GM18526 (cell line): ENCODE measurements around the gene RASGRF2.

Experiments
- POLR2A ChIP-seq: IDR thresholded peaks from 3 replicates; pipeline ENCODE4 v1.6.1; 2011; ENCODE audit not compliant: insufficient read length; ENCODE audit errors: extremely low read depth

The RASGRF2 gene

GRCh38 chr5:80962630-80963520 is 2.7 kb downstream of the RASGRF2 start:
- no peak for TF ChIP-seq POLR2A

GRCh38 chr5:80963521-80963895 is 3.3 kb downstream of the RASGRF2 start:
- no peak for TF ChIP-seq POLR2A

- no peak for TF ChIP-seq POLR2A
Measured at GRCh38 chr5:80963966-80964481, 3.9 kb downstream of the RASGRF2 start.

GRCh38 chr5:80964491-80964890 is 4.3 kb downstream of the RASGRF2 start:
- TF ChIP-seq POLR2A, result no peak

- TF ChIP-seq POLR2A, result no peak
Measured at GRCh38 chr5:80964919-80965318, 4.8 kb downstream of the RASGRF2 start.

GRCh38 chr5:80967500-80968181 is 7.5 kb downstream of the RASGRF2 start:
- TF ChIP-seq POLR2A, result no peak

- TF ChIP-seq POLR2A, result no peak
Measured at GRCh38 chr5:80973027-80973426, 12.9 kb downstream of the RASGRF2 start.

GRCh38 chr5:80975065-80975464 is 14.9 kb downstream of the RASGRF2 start:
- no peak for TF ChIP-seq POLR2A

- TF ChIP-seq POLR2A, result no peak
Measured at GRCh38 chr5:80976985-80977384, 16.8 kb downstream of the RASGRF2 start.

GRCh38 chr5:80977764-80978163 is 17.6 kb downstream of the RASGRF2 start:
- TF ChIP-seq POLR2A, result no peak

- no peak for TF ChIP-seq POLR2A
Measured at GRCh38 chr5:80978772-80979317, 18.7 kb downstream of the RASGRF2 start.

- no peak for TF ChIP-seq POLR2A
Measured at GRCh38 chr5:80982093-80982492, 21.9 kb downstream of the RASGRF2 start.

GRCh38 chr5:80985600-80986228 is 25.6 kb downstream of the RASGRF2 start:
- TF ChIP-seq POLR2A, result no peak

GRCh38 chr5:80986382-80986781 is 26.2 kb downstream of the RASGRF2 start:
- no peak for TF ChIP-seq POLR2A

- TF ChIP-seq POLR2A, result no peak
Measured at GRCh38 chr5:80987078-80987766, 27.1 kb downstream of the RASGRF2 start.
